Measurements from ENCODE around the gene OR10R2. TPM values are rescaled to one million over a fixed set of nuclear protein-coding genes. Genes with fewer than 3 reads are reported as not detected.

Gene OR10R2
- total RNA-seq, 1 experiment from 2014 or later, result not detected

DNA sequence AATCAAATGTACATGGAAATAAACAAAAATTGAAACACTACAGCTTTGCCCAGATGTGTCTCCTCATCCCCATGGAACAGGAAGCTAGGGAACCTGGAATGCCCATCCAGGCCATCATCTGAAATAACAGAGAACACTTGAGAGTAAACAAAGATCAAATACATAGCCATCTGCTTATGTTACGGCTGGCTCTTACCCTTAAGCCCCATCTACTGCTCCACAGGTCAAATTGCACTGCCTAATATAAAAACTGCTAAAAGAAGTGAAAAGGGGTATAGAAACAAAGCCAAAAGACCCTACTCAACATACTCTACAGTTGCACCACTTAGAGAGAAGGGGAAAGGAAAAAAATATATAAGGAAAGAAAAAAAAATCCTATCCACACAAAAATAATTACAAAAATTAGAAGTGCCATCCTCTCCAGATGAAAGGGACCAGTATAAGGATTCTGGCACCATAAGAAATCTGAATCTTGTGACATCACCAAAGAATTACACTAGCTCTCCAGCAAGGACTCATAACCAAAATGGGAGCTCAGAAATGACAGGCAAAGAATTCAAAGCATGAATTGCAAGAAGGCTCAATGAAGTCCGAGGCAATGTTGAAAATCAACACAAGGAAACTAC, 55.3 kb downstream of the OR10R2 start:
- Histone ChIP-seq H2AK5ac (ENCODE audit: insufficient read length, low read length) (no peak overlapping the region), H4K91ac (ENCODE audit: insufficient read length, low read depth, low read length) (no peak overlapping the region), H2BK120ac (ENCODE audit: low read depth, low read length, poor library complexity, severe bottlenecking) (no peak overlapping the region), H4K8ac (replicated peaks; ENCODE audit: insufficient read length, low read depth, low read length) (no peak overlapping the region), H3K23ac (ENCODE audit: insufficient read length, low read depth, low read length) (no peak overlapping the region), H3K4me1 (ENCODE audit: insufficient read depth, low read length) (no peaks in the 10 kb centered on the region; the same call in 1 of the 2 replicates), H3K9ac (ENCODE audit: extremely low read depth, insufficient read length, low read length) (no peak overlapping the region), H3K23me2 (ENCODE audit: insufficient read length, low read depth, low read length, poor library complexity, severe bottlenecking) (no peaks in the 10 kb centered on the region), H3K9me3 (ENCODE audit: control insufficient read depth, low read depth, low read length) (no peaks in the 10 kb centered on the region), H4K5ac (ENCODE audit: insufficient read length, low read depth, low read length) (no peak overlapping the region), H3K79me2 (ENCODE audit: insufficient read depth, low read length) (no peaks in the 10 kb centered on the region), H3K4ac (ENCODE audit: low read depth, low read length) (no peak overlapping the region), H2BK5ac (ENCODE audit: insufficient read length, low read length) (no peak overlapping the region), H3K4me2 (ENCODE audit: insufficient read depth, insufficient read length, low read length) (no peak overlapping the region), H3K79me1 (ENCODE audit: insufficient read depth, low read depth, low read length, poor library complexity, severe bottlenecking) (no peaks in the 10 kb centered on the region), H3K27ac (ENCODE audit: insufficient read length, low read depth, low read length) (no peak overlapping the region), H3K14ac (ENCODE audit: insufficient read depth, low read length) (no peak overlapping the region), H3K27me3 (ENCODE audit: insufficient read depth, low read length) (no peaks in the 10 kb centered on the region), H2BK15ac (ENCODE audit: low read depth, low read length) (no peak overlapping the region), H4K20me1 (ENCODE audit: control insufficient read depth, insufficient read depth, insufficient read length) (no peaks in the 10 kb centered on the region), H2BK20ac (ENCODE audit: low read depth, low read length, poor library complexity, severe bottlenecking) (no peak overlapping the region), H2AFZ (ENCODE audit: low read length) (no peak overlapping the region), H2BK12ac (ENCODE audit: insufficient read length, low read depth, low read length) (no peak overlapping the region), H3K56ac (ENCODE audit: insufficient read length, low read depth, low read length) (no peak overlapping the region), H3K18ac (ENCODE audit: insufficient read length, low read depth, low read length) (no peak overlapping the region), H3T11ph (ENCODE audit: low read length) (no peak overlapping the region)
- no CpG with 5 or more reads among the region's 2 CpGs for whole genome bisulfite sequencing (ENCODE audit: extremely low coverage, insufficient read length, low lambda C conversion rate)
- DNase-seq, result no peak
- H3K4me1 Mint-ChIP-seq, result peaks cover 13 to 15% of the 10 kb centered on the region in 2 experiments
- TF ChIP-seq, protein P1, sequence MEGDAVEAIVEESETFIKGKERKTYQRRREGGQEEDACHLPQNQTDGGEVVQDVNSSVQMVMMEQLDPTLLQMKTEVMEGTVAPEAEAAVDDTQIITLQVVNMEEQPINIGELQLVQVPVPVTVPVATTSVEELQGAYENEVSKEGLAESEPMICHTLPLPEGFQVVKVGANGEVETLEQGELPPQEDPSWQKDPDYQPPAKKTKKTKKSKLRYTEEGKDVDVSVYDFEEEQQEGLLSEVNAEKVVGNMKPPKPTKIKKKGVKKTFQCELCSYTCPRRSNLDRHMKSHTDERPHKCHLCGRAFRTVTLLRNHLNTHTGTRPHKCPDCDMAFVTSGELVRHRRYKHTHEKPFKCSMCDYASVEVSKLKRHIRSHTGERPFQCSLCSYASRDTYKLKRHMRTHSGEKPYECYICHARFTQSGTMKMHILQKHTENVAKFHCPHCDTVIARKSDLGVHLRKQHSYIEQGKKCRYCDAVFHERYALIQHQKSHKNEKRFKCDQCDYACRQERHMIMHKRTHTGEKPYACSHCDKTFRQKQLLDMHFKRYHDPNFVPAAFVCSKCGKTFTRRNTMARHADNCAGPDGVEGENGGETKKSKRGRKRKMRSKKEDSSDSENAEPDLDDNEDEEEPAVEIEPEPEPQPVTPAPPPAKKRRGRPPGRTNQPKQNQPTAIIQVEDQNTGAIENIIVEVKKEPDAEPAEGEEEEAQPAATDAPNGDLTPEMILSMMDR (conservative IDR thresholded peaks at IDR 0.05), result peak; percentile 13; the same call in 1 of the 3 replicates
- H3K27me3 Mint-ChIP-seq (ENCODE audit: low read depth), result no peaks in the 10 kb centered on the region; the same call in 1 of the 2 replicates
- peak overlapping the region in 2 of 3 experiments; percentile 15 to 23; a peak in 3 of 7 replicates for H3K27ac Mint-ChIP-seq
- H3K4me3 Mint-ChIP-seq, result no peak overlapping the region
- H3K9me3 Mint-ChIP-seq, result peaks cover 11 to 12% of the 10 kb centered on the region in 2 experiments; a peak in 3 of 5 replicates
- peaks cover 0 to 8% (median 0%) of the 10 kb centered on the region in 3 experiments; a peak in 5 of 7 replicates for H3K36me3 Mint-ChIP-seq (ENCODE audit: insufficient read depth in 1 of 3, low read depth in 3 of 3)

Other genes with a start within 250 kb of the OR10R2 start
- not detected in 2 replicates for gene CD1A, start 217.8 kb upstream of the OR10R2 start, total RNA-seq (2021)
- not detected in 2 replicates for gene CD1C, start 182.3 kb upstream of the OR10R2 start, total RNA-seq (2021)
- not detected in 2 replicates for gene CD1B, start 140.7 kb upstream of the OR10R2 start, total RNA-seq (2021)
- not detected in 2 replicates for gene CD1E, start 118.3 kb upstream of the OR10R2 start, total RNA-seq (2021)
- not detected in 2 replicates for gene OR10T2, start 72.8 kb upstream of the OR10R2 start, total RNA-seq (2021)
- gene OR10K2, start 46.0 kb upstream of the OR10R2 start, total RNA-seq (2021), result not detected in 2 replicates
- gene OR10K1, start 10.4 kb upstream of the OR10R2 start, total RNA-seq (2021), result not detected in 2 replicates
- not detected in 2 replicates for gene OR6Y1, start 82.2 kb downstream of the OR10R2 start, total RNA-seq (2021)
- gene OR6P1, start 98.4 kb downstream of the OR10R2 start, total RNA-seq (2021), result not detected in 2 replicates
- not detected in 2 replicates for gene OR10X1, start 107.7 kb downstream of the OR10R2 start, total RNA-seq (2021)
- not detected in 2 replicates for gene OR10Z1, start 133.0 kb downstream of the OR10R2 start, total RNA-seq (2021)
- gene SPTA1, start 214.5 kb downstream of the OR10R2 start, total RNA-seq (2021), result not detected in 2 replicates
- not detected in 2 replicates for gene OR6K2, start 228.4 kb downstream of the OR10R2 start, total RNA-seq (2021)
- not detected in 2 replicates for gene OR6K3, start 248.5 kb downstream of the OR10R2 start, total RNA-seq (2021)

Measured in H9 (cell line).